K562 (cell line): ENCODE measurements around the gene IGF2R. TPM values are rescaled to one million over a fixed set of nuclear protein-coding genes. Genes with fewer than 3 reads are reported as not detected.

Source experiments
- ERF ChIP-seq: fragments of 450-650 bp; formaldehyde crosslinking; IDR thresholded peaks from 2 replicates; pipeline ENCODE4 v1.4.0; 2020; ENCODE audit warnings: mild to moderate bottlenecking, mixed read lengths
- FOS ChIP-seq: IDR thresholded peaks from 3 replicates; pipeline ENCODE4 v1.6.1; 2011; ENCODE audit not compliant: insufficient read length; ENCODE audit errors: extremely low read depth
- HCFC1 ChIP-seq: IDR thresholded peaks from 2 replicates; pipeline ENCODE4 v1.6.1; 2012; ENCODE audit warnings: low read depth, low read length, improper control_type of control experiment
- HDGF ChIP-seq: fragments of 450-650 bp; IDR thresholded peaks from 2 replicates; pipeline ENCODE4 v1.6.1; 2016
- HNRNPH1 ChIP-seq: fragments of 200-400 bp; formaldehyde crosslinking; optimal IDR thresholded peaks from 2 replicates; pipeline ENCODE3; 2017; ENCODE audit warnings: low read depth, mild to moderate bottlenecking, low read length, moderate library complexity
- JUN ChIP-seq, 2 experiments: sonication (generic) in 1 of 2; formaldehyde crosslinking in 1 of 2; IDR thresholded peaks; 2 replicates each; pipeline versions ENCODE4 v1.6.1 to v1.8.0; 2012 to 2022; ENCODE audit warnings: borderline replicate concordance in 2 of 2, mild to moderate bottlenecking in 2 of 2, improper control_type of control experiment in 1 of 2, low read depth in 1 of 2, low read length in 1 of 2, missing genetic modification reagents in 1 of 2
- MCM7 ChIP-seq, 2 experiments: fragments of 450-650 bp; IDR thresholded peaks; 2 replicates each; pipeline ENCODE4 v1.6.1; 2016 to 2018
- NFIX ChIP-seq: fragments of 250-450 bp; sonication (Bioruptor Pico); IDR thresholded peaks from 2 replicates; pipeline ENCODE4 v1.4.0; 2020; ENCODE audit warnings: low read depth, mild to moderate bottlenecking, moderate library complexity
- PHB2 ChIP-seq: fragments of 450-650 bp; IDR thresholded peaks from 2 replicates; pipeline ENCODE4 v1.6.1; 2017; ENCODE audit warnings: low read depth
- POLR2G ChIP-seq: fragments of 200-400 bp; formaldehyde crosslinking; IDR thresholded peaks from 2 replicates; pipeline ENCODE4 v1.6.1; 2017; ENCODE audit warnings: low read depth, mild to moderate bottlenecking, antibody characterized with exemption, low read length, moderate library complexity
- RAD21 ChIP-seq, 2 experiments: fragments of 250-450 bp in 1 of 2; fragments of 450-650 bp in 1 of 2; sonication (Bioruptor Pico) in 1 of 2; formaldehyde crosslinking in 1 of 2; IDR thresholded peaks in 1 of 2; conservative IDR thresholded peaks in 1 of 2; 2 replicates each; pipeline versions ENCODE4 v1.4.0 to v1.8.0; 2020 to 2022; ENCODE audit warnings: mild to moderate bottlenecking in 2 of 2, moderate library complexity in 1 of 2
- ZNF175 ChIP-seq: fragments of 200-800 bp; sonication (Bioruptor generic); IDR thresholded peaks from 2 replicates; pipeline ENCODE4 v1.6.1; 2016; ENCODE audit warnings: low read depth, mild to moderate bottlenecking, missing genetic modification characterization, missing compliant biosample characterization
- ZNF444 ChIP-seq: fragments of 250-450 bp; sonication (Bioruptor Pico); IDR thresholded peaks from 2 replicates; pipeline ENCODE4 v1.4.0; 2020; ENCODE audit warnings: mild to moderate bottlenecking, moderate library complexity
- ZNF76 ChIP-seq: fragments of 250-450 bp; sonication (Bioruptor Pico); IDR thresholded peaks from 2 replicates; pipeline ENCODE4 v1.4.0; 2020; ENCODE audit warnings: mild to moderate bottlenecking, moderate library complexity, borderline replicate concordance
- polyA plus RNA-seq, 8 experiments: library from polyadenylated mRNA; depleted of rRNA in 4 of 8; stranded (reverse) in 5 of 8; unstranded in 3 of 8; fragments of >200 nt; fragmentation: Nextera tagmentation in 2 of 8; fragmentation: Illumina TruSeq in 1 of 8; extraction: Ambion mirVana in 2 of 8; extraction: Trizol in 1 of 8; gene quantifications; 2 replicates each; pipeline versions ENCODE4 v1.2.1 to v1.2.3, GENCODE V29; 2011 to 2014; ENCODE audit warnings: inconsistent platforms in 1 of 8, missing spikeins in 1 of 8
- total RNA-seq, 7 experiments: library from RNA; depleted of rRNA in 6 of 7; stranded (reverse); fragments of >200 nt in 6 of 7; fragmentation: Illumina TruSeq in 2 of 7; extraction: Trizol in 2 of 7; gene quantifications; 2 replicates each; pipeline versions ENCODE4 v1.2.1 to v1.2.3, GENCODE V29; 2011 to 2021; ENCODE audit warnings: low replicate concordance in 1 of 7
- TF ChIP-seq, protein P1 (sequence below), 2 experiments: fragments of 450-650 bp in 1 of 2; IDR thresholded peaks; 2 replicates each; pipeline ENCODE4 v1.6.1; 2011 to 2017; ENCODE audit warnings: low read depth in 2 of 2, antibody characterized with exemption in 1 of 2, borderline replicate concordance in 1 of 2, low read length in 1 of 2, mild to moderate bottlenecking in 1 of 2, mixed read lengths in 1 of 2; ENCODE audit not compliant: control insufficient read depth in 1 of 2
- TF ChIP-seq, protein P2 (sequence below), 2 experiments: fragments of 200-800 bp in 1 of 2; sonication (Bioruptor generic) in 1 of 2; sonication (generic) in 1 of 2; formaldehyde crosslinking in 1 of 2; IDR thresholded peaks in 1 of 2; conservative IDR thresholded peaks in 1 of 2; 2 replicates each; pipeline versions ENCODE4 v1.5.0 to v1.6.1; 2016 to 2020; ENCODE audit warnings: missing compliant biosample characterization in 1 of 2, missing genetic modification characterization in 1 of 2, missing genetic modification reagents in 1 of 2
- TF ChIP-seq, protein P3 (sequence below): sonication (generic); formaldehyde crosslinking; IDR thresholded peaks from 2 replicates; pipeline ENCODE4 v1.8.0; 2022; ENCODE audit warnings: missing genetic modification reagents, mild to moderate bottlenecking, moderate library complexity, borderline replicate concordance
- TF ChIP-seq, protein P4 (sequence below): sonication (generic); formaldehyde crosslinking; IDR thresholded peaks from 2 replicates; pipeline ENCODE4 v1.9.0; 2022; ENCODE audit warnings: mild to moderate bottlenecking, missing genetic modification reagents
- TF ChIP-seq, protein P5 (sequence below): sonication (generic); formaldehyde crosslinking; IDR thresholded peaks from 2 replicates; pipeline ENCODE4 v1.8.1; 2022; ENCODE audit warnings: missing genetic modification reagents

The IGF2R gene
- total and polyA plus RNA-seq, 9 of the 15 experiments (the other 6 are each of a cell fraction or from before 2014, with no cell fraction given) = 3.5 to 92.3 (median 34.5) TPM

DNA sequence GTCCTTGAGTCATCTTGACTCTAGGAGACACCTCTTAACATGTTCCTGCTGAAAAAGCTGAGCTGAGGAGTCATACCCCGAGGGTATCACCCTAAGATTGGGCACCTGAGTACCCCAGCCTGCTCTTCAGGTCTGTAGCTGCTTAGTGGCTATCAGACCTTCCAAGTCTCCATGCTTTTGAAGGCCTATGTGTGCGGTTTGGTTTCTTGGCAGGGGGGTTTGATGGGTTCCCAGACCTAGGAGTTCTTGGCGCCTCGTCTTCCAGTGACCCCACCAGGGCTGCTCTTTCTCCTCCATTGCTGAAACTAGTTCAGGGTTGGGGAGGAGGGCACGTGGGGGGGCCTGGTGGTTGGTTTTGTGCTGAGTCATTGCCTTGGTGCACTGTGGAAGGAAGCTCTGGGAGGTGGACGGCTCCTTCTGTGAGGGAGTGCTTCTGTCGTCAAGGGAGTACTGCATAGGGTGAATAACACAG lies 20.1 kb downstream of the IGF2R start (continued):
- TF ChIP-seq, protein P1, sequence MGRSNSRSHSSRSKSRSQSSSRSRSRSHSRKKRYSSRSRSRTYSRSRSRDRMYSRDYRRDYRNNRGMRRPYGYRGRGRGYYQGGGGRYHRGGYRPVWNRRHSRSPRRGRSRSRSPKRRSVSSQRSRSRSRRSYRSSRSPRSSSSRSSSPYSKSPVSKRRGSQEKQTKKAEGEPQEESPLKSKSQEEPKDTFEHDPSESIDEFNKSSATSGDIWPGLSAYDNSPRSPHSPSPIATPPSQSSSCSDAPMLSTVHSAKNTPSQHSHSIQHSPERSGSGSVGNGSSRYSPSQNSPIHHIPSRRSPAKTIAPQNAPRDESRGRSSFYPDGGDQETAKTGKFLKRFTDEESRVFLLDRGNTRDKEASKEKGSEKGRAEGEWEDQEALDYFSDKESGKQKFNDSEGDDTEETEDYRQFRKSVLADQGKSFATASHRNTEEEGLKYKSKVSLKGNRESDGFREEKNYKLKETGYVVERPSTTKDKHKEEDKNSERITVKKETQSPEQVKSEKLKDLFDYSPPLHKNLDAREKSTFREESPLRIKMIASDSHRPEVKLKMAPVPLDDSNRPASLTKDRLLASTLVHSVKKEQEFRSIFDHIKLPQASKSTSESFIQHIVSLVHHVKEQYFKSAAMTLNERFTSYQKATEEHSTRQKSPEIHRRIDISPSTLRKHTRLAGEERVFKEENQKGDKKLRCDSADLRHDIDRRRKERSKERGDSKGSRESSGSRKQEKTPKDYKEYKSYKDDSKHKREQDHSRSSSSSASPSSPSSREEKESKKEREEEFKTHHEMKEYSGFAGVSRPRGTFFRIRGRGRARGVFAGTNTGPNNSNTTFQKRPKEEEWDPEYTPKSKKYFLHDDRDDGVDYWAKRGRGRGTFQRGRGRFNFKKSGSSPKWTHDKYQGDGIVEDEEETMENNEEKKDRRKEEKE (IDR thresholded peaks at IDR 0.05; ENCODE audit: borderline replicate concordance in 1 of 2, control insufficient read depth in 1 of 2, low read depth in 2 of 2, low read length in 1 of 2) = no peak
- no peak for TF ChIP-seq NFIX (CRISPR knock-in tag)
- TF ChIP-seq, protein P2, sequence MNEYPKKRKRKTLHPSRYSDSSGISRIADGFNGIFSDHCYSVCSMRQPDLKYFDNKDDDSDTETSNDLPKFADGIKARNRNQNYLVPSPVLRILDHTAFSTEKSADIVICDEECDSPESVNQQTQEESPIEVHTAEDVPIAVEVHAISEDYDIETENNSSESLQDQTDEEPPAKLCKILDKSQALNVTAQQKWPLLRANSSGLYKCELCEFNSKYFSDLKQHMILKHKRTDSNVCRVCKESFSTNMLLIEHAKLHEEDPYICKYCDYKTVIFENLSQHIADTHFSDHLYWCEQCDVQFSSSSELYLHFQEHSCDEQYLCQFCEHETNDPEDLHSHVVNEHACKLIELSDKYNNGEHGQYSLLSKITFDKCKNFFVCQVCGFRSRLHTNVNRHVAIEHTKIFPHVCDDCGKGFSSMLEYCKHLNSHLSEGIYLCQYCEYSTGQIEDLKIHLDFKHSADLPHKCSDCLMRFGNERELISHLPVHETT (CRISPR knock-in tag; conservative IDR thresholded peaks at IDR 0.05 in 1 of 2, IDR thresholded peaks at IDR 0.05 in 1 of 2) = peak in 1 of 2 experiments; percentile 43; a peak in 2 of 4 replicates
- TF ChIP-seq, protein P3, sequence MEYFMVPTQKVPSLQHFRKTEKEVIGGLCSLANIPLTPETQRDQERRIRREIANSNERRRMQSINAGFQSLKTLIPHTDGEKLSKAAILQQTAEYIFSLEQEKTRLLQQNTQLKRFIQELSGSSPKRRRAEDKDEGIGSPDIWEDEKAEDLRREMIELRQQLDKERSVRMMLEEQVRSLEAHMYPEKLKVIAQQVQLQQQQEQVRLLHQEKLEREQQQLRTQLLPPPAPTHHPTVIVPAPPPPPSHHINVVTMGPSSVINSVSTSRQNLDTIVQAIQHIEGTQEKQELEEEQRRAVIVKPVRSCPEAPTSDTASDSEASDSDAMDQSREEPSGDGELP (CRISPR knock-in tag) = peak; percentile 18; the same call in 1 of the 2 replicates
- TF ChIP-seq JUN (IDR thresholded peaks at IDR 0.05; ENCODE audit: borderline replicate concordance, low read depth, low read length) = peak; percentile 42; the same call in 1 of the 2 replicates
- peak; percentile 9; the same call in 1 of the 2 replicates for TF ChIP-seq JUN (CRISPR knock-in tag; IDR thresholded peaks at IDR 0.05; ENCODE audit: borderline replicate concordance)
- TF ChIP-seq ZNF76 (CRISPR knock-in tag) = no peak
- TF ChIP-seq, protein P4, sequence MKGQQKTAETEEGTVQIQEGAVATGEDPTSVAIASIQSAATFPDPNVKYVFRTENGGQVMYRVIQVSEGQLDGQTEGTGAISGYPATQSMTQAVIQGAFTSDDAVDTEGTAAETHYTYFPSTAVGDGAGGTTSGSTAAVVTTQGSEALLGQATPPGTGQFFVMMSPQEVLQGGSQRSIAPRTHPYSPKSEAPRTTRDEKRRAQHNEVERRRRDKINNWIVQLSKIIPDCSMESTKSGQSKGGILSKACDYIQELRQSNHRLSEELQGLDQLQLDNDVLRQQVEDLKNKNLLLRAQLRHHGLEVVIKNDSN (CRISPR knock-in tag) = peak; percentile 85
- TF ChIP-seq HCFC1 = no peak
- TF ChIP-seq FOS = no peak
- TF ChIP-seq HDGF = peak; percentile 87
- no peak for TF ChIP-seq HNRNPH1
- no peak for TF ChIP-seq ERF
- no peak for TF ChIP-seq POLR2G
- TF ChIP-seq ZNF175 (CRISPR knock-in tag) = peak; percentile 71; the same call in 1 of the 2 replicates
- TF ChIP-seq PHB2 = no peak
- TF ChIP-seq MCM7 (IDR thresholded peaks at IDR 0.05) = no peak
- TF ChIP-seq, protein P5, sequence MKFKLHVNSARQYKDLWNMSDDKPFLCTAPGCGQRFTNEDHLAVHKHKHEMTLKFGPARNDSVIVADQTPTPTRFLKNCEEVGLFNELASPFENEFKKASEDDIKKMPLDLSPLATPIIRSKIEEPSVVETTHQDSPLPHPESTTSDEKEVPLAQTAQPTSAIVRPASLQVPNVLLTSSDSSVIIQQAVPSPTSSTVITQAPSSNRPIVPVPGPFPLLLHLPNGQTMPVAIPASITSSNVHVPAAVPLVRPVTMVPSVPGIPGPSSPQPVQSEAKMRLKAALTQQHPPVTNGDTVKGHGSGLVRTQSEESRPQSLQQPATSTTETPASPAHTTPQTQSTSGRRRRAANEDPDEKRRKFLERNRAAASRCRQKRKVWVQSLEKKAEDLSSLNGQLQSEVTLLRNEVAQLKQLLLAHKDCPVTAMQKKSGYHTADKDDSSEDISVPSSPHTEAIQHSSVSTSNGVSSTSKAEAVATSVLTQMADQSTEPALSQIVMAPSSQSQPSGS = no peak
- TF ChIP-seq RAD21 (CRISPR knock-in tag; conservative IDR thresholded peaks at IDR 0.05 in 1 of 2, IDR thresholded peaks at IDR 0.05 in 1 of 2) = no peak
- TF ChIP-seq ZNF444 (CRISPR knock-in tag) = no peak
